Measurements from ENCODE around the gene ACTL10.

ACTL10 gene

DNA sequence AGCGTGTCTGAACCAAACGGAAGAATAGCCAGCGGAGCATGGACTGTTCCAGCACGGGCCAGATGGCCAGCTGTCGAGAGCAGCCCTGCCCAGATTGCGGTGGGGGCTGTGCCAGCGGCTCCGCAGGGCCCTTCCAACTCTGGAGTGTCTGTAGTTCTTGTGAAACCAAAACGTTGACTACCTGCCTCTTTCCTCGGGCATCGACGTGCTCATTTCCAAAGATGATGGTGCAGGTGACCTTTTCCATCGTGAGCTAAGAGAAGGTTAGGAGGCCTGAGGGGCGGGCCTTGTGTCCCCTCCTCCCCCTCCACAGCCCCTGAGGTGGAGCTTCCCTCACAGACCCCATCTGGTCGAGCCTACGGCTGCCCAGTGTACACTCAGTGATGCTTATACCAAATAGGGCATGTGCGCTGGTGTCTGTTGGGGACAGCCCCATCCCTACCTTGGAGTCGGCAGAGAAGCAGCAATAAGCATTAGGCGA lies 17.5 kb upstream of the ACTL10 start:
- DNase-seq = no peak

DNA sequence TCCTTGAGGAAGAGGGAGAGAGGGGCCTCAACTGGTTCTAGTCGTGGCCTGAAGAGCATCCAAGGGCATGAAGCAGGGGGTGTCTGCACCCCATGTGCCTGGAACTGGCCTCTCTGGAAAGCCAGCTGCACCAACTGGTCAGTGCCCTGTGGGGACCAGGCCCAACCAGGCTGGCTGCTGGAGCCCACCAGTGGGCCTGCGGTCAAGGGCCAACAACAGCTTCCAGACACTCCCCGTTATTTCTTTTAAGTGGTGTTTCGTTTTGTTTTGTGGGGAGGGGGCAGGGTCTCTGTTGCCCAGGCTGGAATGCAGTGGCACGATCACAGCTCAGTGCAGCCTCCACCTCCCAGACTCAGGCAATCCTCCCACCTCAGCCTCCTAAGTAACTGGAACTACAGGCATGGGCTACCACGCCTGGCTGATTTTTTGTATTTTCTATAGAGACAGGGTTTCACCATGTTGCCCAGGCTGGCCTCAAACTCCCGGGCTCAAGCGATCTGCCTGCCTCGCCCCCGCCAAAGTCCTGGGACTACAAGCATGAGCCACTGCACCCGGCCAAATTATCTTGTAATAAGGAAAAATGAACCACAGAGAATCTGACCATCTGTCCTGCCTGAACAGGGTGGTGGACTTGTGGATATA lies 16.5 kb upstream of the ACTL10 start:
- no peak for DNase-seq

DNA sequence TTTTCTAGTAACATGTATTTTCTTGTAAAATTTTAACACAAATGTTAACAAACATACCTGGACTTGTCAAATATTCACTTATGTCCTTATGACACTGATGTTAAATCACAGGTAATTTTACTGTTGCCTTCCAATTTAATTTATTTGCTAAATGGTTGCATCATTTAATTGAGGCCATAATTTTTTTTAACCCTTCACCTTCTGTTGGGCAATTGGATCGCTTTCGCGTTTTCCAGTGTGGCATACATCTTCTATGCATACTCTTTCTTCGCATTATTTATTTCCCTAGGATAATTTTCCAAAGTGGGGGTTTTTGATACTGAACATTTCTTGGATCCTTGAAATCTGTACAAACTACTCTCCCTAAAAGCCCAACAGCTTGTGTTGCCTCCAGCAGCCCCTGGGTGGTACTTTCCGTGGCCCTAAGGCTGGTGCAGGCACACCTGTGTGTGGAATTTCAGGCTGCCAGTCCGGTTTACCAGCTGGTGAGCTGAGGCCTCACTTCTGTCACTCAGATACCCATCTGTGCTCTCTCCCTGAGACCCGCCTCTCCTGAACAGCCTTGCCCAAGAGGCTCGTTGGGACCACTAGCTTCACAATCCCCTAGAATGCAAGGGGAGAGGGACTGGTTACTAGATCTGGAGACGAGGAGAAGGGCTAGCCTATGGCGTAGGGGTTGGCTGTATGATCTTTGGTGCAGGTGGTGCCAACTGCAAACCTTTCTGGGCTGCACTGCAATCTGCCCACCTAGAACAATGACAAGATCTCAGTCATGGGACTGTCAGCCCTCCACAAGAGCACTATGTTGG lies 15.8 kb upstream of the ACTL10 start:
- no peak for DNase-seq

DNA sequence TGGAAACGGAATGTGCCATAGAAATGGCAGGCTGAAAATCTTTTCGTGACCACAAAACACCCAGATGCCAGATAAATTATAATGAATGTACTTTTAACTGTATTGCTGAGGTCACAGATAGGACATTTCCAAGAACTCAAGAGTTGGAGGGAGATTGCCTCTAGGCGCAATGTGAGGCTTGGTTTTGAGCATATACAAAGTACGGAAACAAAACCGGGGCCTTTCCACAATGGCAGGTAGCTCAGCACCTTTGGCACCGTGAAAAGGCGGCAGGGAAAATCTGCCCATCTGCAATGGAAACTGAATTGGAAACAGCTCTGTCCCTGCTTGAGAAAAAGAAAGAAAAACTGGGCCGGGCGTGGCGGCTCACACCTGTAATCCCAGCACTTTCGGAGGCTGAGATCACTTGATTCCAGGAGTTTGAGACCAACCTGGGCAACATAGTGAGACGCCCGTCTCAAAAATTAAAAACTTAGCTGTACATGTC lies 15.1 kb upstream of the ACTL10 start:
- no peak for DNase-seq

DNA sequence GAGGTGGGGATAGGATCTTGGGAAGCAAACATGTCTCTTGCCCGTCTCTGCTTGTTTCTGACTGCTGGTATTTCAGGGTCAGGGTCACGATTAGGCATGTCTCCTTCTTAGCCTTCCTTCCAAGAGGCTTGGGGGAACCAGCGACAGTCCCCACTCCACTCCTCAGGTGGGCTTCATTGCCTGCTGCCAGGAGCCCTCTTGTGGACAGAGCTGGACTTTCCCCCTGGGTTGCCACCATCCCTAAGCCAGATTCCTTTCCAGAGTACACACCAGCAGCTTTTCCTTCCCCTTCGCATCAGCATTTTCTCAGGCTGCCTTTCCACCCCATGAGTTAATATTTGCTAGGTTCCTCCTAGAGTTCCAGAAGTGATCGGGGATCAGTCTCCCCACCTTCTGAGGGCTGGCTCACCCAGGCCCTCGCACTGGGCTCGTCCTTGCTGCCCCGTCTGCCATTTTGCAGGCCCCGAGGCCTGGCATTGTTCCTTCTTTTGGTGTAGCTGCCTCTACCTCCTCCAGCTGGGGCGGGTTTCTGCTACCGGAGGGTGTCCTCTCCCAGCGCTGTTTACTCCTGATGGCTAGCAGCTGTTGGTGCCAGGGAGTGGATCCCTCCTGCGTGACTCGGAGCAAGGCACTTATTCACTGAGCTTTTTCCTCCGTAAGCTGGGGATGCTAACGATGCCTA lies 13.4 kb upstream of the ACTL10 start:
- DNase-seq = peak; percentile 38 to 47

DNA sequence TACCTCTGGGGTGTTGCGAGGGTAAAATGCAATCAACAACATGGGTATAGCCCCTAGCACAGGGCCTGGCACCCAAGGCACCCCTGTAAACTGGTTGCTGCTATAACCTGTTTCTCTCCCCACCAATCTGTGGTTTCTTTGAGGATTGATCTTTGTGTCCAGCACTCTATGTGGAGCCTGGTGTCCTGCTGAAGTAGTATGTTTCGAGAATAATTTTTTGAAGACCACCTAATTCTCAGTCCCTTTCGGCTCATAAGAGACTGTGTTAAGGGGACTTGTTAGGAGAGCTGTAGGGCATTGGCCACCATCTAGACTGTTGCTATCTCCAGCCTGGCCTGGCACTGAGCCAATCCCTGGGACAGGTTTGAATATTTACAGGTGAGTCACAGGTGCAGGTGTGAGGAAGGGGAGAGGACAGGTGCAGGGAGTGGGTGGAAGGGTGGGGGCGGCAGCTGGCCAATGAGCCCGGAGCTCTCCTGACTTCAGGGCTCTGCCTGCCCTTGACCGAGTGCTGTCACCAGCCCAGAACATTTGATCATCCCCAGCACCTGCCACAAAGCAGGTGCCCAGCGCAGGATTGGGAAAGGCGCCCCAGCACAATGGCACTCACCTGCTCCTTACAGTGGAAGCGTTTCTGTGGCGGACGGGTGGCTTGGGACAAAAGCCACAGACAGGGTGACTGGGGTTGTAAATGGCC lies 12.7 kb upstream of the ACTL10 start:
- DNase-seq = no peak

DNA sequence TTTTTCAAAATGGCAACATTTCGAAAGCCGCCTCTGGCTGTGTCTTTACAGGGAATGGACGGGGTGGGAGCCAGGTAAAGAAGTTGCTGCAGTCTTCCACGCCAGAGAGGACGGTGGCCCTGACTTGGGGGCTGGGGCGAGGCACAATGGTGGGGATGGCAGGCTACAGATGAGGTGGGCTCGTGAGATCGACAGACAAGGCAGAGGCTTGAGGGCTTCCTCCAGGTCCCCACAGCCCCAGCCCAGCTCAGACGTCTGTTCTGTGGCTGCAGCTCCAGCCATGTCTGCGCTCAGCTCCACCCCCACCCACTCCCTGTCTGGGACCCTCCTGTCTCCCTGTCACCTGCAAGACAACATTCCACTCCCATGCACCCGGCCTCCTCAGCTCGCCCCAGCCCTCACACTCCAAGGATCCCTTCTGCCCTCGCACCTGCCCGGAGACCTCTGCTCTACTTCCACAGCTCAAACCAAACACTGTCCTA lies 12.0 kb upstream of the ACTL10 start:
- DNase-seq = no peak

DNA sequence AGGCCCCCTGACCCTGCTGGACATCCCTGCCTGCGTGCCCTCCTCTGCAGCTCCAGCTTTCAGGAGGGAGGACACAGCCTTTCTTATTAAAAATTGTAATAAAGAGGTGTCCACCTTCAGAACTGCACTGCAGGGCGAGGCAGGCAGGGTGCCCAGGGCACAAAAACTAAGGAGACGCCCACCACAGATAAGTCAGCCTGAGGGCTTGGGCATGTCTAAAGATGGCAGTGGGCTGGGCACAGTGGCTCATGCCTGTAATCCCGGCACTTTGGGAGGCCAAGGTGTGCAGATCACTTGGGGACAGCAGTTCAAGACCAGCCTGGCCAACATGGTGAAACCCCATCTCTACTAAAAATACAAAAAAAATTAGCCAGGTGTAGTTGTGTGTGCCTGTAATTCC lies 11.6 kb upstream of the ACTL10 start:
- DNase-seq = no peak

DNA sequence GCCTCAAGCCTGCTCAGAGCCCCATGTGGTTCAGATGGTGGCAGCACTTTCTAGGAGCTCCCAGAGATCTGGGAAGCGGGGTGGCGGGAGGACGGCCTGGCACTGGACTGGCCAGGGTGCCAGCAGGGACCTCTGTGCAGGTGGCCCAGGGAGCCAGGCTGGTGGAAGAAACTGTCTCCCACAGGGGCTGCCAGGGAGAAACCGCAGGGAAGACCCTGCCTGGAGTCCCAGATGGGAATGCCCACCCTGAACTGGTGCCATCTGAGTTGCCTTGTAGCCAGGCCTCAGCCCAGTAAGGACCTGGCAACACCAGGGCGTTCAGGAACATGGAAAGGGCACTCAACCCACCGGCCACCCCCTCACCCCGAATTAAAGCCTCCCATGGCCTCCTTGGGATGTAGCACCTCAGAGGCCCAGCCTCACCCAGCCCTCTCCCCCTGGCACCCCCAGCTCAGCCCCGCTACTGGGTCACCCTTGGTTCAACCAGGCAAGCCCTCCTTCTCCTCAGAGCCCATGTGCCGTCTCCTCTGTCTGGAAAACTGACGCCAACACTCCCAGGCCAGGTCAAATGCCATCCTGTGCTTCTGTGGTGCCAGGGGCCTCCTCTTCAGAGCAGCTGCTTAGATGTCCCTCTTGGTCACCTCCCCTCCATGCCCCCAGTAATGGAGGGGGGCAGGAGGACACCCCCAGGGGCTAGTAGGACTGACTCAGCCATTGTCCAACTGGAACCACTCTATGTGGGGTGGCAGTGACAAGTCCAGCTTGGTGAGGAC lies 10.5 kb upstream of the ACTL10 start:
- DNase-seq = no peak

DNA sequence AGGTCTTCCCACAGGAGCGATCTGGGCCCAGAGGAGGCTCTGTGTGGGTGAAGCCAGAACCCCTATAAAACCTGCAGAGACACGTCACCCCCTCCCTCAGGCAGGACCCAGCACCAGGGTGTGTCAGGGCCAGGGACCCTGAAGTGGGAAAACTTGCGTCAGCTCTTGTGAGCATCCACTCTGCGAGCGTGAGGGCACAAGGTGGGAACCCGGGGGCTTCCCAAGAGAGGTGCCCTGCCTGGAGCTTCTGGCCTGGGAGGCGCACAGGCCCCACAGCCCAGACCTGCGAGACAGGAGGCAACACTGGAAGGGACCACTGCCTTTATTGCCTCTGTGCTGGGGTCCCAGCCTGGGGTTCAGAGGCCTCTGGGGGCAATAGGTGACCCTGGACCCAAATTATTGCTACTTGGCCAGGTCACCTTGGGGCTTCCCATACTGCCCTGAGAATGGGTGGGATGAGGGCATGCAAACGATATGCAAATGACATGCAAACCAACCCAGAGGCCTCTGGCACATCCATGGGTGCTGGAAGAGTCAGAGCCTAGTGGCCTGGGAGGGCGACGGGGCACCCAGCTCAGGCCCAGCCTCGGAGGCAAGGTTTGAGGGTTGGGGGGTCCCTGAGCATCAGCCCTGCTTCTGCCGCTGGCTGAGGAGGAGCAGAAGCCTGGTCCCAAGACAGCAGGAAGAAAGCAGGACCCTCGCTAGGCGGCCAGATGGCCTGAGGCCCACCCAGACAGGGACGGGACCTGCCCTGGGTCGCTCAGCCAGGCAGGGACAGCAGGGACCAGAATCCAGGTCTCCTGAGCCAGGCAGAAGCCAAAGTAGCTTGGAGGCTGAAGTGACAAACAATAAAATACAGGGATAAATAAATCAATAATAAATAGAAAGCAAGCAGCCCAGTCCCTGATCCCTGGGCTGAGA lies 9.7 kb upstream of the ACTL10 start:
- no peak for DNase-seq

DNA sequence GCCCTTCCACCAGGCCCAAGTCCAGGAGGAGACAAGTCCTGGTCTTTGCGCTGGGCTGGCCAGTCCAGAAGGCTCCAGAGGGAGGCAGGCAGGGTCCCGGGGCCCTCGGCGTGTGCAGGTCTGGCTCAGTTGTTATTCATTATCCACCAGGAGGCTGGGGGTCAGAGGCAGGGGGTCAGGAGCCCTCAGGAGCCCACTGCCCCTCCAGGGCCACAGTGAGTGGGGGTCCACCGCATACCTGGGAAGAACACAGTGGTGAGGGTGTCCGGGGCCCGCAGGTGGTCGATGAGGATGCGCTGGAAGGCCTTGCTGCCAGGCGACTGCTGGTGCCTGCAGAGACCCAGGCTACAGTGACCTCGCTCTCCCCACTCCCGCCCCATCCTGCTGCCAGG lies 9.0 kb upstream of the ACTL10 start:
- DNase-seq = no peak

DNA sequence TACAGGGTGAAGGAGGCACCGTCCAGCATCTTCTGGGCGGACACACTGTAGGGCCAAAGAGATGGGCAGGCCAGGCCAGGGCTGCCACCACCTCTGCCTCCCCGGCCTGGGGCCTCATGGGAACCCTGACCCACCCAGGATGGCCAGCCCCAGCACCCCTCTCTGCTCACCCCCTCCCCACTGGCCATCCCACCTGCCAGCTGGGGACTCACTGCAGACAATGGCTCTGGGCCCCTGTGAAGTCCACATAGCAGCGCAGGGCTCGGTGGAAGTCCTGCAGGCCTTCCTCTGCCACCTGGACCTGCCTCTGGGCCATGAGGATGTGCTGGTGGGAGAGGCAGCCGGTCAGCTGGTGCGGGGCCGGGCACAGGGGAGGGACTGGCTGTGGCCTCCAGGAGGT lies 8.2 kb upstream of the ACTL10 start:
- no peak for DNase-seq

DNA sequence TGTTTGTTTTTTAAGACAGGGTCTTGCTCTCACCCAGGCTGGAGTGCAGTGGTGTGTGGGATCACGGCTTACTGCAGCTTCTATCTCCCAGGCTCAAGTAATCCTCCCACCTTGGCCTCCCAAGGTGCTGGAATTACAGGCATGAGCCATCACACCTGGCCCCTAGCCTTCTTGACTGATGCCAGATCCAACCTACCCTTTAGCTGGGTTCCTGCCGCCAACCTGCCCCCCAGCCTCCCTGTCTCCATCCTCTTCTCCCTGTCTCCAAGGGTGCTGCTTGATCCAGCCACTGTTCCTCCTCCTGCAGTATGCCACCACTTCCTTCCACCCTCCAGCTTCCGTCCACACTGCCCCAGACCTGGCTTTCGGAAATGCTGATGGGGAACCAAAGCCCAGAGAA lies 7.8 kb upstream of the ACTL10 start:
- DNase-seq = no peak

DNA sequence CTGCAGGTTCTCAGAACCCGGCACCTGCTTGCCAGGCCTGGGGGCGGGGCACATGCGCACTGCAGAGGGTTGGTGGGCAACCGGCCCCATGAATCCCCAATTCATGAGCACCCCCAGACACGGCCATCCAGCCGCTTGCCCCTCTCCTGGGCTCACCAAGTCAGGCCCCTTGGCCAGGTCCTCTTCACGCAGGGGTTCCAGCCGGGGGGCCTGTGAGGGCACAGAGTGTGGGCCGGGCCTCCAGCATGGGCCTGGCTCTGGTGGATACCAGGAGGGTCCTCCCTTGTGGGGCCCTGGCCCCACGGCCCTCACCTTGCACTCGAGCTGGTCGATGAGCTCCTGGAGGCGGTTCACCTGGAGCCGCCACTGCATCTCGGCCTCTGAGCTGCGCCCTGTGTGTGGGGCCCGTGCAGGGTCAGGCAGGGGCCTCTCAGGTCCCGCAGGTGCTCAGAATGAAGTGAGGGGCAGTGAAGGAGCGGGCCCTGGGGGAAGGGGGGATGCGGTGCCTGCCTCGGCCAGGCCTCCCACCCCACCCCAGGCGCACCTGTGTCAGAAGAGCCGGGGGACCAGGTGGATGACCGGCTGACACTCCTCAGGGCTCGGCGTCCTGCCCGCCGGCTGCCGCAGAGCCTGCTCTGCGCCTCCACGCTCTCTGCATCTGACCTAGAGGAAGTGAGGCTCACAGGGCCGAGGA lies 7.3 kb upstream of the ACTL10 start:
- DNase-seq = no peak

DNA sequence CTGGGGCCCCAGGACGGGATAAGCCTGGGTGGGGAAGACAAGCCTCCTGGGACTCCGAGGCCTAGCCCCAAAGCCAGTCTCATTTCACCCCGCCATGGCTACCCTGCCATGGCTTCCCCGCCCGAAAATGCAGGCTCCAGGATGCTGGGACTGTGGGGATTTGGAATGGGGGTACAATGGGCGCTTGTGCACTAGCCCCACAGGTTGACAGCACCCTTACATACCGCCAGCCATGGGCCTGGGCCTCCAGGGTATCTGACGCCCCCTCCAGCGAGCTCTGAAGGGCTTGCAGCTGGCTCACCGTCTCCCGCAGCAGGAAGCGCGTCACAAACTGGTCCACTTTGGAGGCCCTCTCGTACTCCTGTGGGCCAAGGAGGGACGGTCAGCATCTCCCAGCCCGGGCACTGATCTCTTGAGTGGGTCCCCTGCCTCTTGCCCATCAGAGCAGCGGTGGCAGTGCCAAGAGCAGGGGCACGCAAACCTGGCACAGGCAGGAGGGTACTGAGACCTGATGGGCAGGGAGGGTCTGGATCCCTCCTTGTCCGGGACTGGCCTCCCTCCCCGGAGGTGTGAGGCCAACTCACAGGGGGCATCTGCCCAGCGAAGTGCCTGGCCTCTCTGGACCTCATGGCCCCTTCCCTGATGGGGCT lies 6.6 kb upstream of the ACTL10 start:
- DNase-seq = no peak

DNA sequence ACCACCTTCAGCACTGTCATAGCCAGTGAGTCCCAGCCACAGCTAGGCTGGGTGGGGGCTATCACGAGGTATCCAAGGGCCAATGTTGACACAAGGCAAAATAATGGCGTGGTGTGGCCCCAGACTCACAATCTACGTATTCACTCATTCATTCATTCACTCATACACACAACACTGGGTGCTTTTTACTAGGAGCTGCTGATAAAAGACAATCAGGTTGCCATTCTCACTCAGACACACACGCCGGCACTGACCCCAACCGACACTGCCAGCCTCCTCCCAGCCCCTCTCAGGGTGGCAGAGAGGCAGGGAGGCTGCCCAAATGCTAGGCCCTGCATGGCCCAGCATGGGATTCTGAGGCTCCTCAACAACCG lies 6.1 kb upstream of the ACTL10 start:
- no peak for DNase-seq

DNA sequence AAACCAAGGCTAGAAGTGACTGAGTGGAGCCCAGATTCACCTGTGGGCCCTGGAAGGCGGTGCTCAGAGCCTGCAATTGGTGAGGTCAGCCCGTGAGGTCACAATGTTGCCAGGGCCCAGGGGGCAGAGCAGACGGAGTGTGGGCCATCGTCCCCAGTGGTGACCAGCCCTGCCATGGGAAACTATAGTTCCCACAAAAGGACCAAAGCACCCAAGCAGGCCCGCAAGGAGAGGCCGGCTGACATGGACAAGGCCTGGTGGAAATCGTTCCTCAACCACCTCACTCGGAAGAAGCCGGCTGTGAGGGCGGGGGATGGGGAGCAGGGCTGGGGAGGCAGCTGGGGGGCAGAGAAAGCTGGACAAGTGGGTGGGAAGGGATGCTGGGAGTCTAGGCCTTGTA lies 4.6 kb upstream of the ACTL10 start, which contains the start of gene C20orf144:
C20orf144 (plus strand) TSS at position 156 of the 400 bp plus-strand sequence; CDS start at position 175, 19 bp downstream.
- DNase-seq = no peak

DNA sequence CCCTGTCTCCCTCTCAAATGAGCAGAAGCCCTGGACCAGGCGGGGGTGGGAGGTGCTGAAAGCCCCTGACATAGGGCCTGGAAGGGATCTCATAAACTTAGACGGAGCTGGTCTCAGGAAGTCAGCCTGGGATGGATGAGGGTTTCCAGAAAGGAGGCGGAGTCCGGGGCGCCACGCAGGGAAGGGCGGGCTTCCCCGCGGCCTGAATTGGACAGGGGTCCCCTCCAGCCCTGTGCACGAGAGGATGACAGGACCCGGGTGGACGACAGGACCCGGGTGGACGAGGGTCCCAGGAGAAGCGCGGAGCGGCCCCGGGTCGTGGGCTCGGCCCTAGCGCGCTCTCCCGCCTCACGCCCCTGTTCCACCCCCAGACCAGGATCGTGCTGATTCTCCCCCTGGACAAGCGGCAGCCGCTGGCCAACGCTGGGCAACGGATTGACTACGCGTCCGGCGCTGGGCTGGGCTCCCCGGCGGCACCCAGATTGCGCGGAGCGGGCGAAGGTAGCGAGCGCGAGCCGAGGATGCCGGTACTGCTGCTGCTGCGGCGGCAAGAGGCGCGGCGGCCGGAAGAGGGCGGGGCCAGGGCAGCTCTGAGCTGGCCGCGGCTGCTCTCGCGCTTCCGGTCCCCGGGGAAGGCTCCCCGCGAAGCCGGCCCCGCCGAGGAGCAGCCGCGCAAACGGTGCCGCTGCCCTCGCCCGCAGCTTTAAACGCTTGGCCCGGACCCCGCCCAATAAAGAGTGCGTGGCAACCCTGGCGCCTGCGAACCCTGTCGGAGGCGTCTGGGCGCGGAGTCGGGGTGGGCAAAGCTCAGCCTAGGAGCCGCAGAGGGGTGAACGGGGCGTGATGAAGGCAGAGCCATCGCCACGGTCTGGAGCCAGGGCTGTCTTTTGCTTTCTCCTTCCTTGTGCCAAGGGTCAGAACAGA lies 3.3 kb upstream of the ACTL10 start:
- DNase-seq = peak; percentile 87 to 90

All from stimulated activated CD4-positive, alpha-beta T cell treated with anti-CD3 and anti-CD28 coated beads, Interleukin-2, amount 100 ng/mL, for 24 hours (primary cell).